Thyroid gland (tissue), 4 donors: Measurements from ENCODE around the gene METTL9. TPM values are rescaled to one million over a fixed set of nuclear protein-coding genes. Genes with fewer than 3 reads are reported as not detected.
"Not testable (repeated sequence)": the region's sequence is repeated elsewhere in the genome, so short reads cannot be mapped to it uniquely, and the experiment has no call there.

ENCODE experiments used
- DNase-seq, 2 donors: peaks; one replicate each; pipeline ENCODE4 v3.0.0-alpha.2; 2019
- H3K27ac ChIP-seq, 3 donors: fragments of 200-600 bp; sonication (generic); 1 replicate in 2 of 3; 2 replicates in 1 of 3; pipeline ENCODE4 v1.5.1; 2016 to 2019; ENCODE audit warnings: mild to moderate bottlenecking in 1 of 3, moderate library complexity in 1 of 3
- H3K27me3 ChIP-seq: fragments of 200-600 bp; sonication (generic); one replicate; pipeline ENCODE4 v1.5.1; 2019
- H3K36me3 ChIP-seq, 2 donors: fragments of 200-600 bp; sonication (generic); one replicate each; pipeline ENCODE4 v1.5.1; 2016 to 2019
- H3K4me1 ChIP-seq, 2 donors: fragments of 200-600 bp; sonication (generic); one replicate each; pipeline ENCODE4 v1.5.1; 2017 to 2019
- H3K4me3 ChIP-seq, 3 donors: fragments of 200-600 bp; sonication (generic); replicated peaks in 1 of 3; 1 replicate in 2 of 3; 2 replicates in 1 of 3; pipeline ENCODE4 v1.5.1; 2016; ENCODE audit warnings: mild to moderate bottlenecking in 1 of 3
- H3K9me3 ChIP-seq: fragments of 200-600 bp; sonication (generic); one replicate; pipeline ENCODE4 v1.5.1; 2017
- POLR2A ChIP-seq, 2 donors: fragments of 450-650 bp; IDR thresholded peaks; one replicate each; pipeline ENCODE4 v1.6.1; 2017; ENCODE audit warnings: antibody characterized with exemption in 2 of 2, mild to moderate bottlenecking in 2 of 2, moderate library complexity in 1 of 2
- WGBS, 2 donors: methylation state at CpG; one replicate each; pipeline ENCODE4 v1.1.5; 2017; 5-methylcytosine and 5-hydroxymethylcytosine counted together
- intact Hi-C: fragments of 100-400 bp; cut with DNase I; formaldehyde crosslinking; loops from one replicate; pipeline ENCODE4 v1.15.1; 2023
- total RNA-seq, 4 donors: library from RNA; depleted of rRNA; stranded (reverse); fragments of >200 nt; gene quantifications; one replicate each; pipeline ENCODE4 v1.2.3, GENCODE V29; 2016
- TF ChIP-seq, protein P1 (sequence below), 6 experiments: fragments of 200-600 bp in 3 of 6; fragments of 450-650 bp in 3 of 6; sonication (generic) in 3 of 6; IDR thresholded peaks; one replicate each; pipeline ENCODE4 v1.5.1; 2016 to 2019; ENCODE audit warnings: antibody characterized with exemption in 6 of 6, mild to moderate bottlenecking in 2 of 6, inconsistent platforms in 1 of 6, moderate library complexity in 1 of 6

The METTL9 gene
- total RNA-seq, 4 donors from 2014 or later = 139 to 196 (median 181) TPM

DNA sequence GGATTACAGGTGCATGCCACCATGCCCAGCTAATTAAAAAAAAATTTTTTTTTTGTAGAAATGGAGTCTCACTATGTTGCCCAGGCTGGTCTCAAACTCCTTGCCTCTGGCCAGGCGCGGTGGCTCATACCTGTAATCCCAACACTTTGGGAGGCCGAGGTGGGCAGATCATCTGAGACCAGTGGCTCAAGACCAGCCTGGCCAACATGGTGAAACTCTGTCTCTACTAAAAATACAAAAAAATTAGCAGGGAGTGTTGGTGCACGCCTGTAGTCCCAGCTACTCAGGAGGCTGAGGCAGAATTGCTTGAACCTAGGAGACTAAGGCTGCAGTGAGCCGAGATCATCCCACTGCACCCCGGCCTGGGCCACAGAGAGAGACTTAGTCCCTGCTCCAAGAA, 19.2 kb upstream of the METTL9 start:
- H3K4me1 ChIP-seq, H3K9me3 ChIP-seq, H3K27ac ChIP-seq, H3K4me3 ChIP-seq, H3K27me3 ChIP-seq, DNase-seq, H3K36me3 ChIP-seq: not testable (repeated sequence)
- WGBS, 2 donors = 91 to 95% methylated on average over 6 of the region's 6 CpGs
- intact Hi-C loops = loop anchor here (5.0 kb wide), 2 partner anchors 62 to 127 kb away; no protein-coding TSS in a partner anchor

DNA sequence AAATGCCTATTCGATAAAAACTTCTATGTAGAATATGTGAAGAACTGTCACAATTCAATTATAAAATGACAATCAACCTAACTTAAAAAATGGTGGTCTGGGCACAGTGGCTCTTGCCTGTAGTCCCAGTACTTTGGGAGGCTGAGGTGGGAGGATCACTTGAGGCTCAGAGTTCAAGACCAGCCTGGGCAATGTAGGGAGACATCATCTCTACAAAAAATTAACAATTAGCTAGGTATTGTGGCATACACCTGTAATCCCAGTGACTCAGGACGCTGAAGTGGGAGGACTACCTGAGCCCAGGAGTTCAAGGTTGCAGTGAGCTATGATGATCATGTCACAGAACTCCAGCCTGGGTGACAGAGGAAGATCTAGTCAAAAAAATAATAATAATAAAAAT, 18.6 kb upstream of the METTL9 start:
- Histone ChIP-seq H3K36me3 (no peaks in the 10 kb centered on the region), H3K4me1 (peaks cover 0 to 4% of the 10 kb centered on the region in 2 donors), H3K4me3 (no peak overlapping the region), H3K27ac (no peak overlapping the region), H3K9me3 (no peaks in the 10 kb centered on the region), H3K27me3 (no peaks in the 10 kb centered on the region)
- WGBS, 2 donors = 87 to 91% methylated on average over 2 of the region's 2 CpGs
- TF ChIP-seq, protein P1, sequence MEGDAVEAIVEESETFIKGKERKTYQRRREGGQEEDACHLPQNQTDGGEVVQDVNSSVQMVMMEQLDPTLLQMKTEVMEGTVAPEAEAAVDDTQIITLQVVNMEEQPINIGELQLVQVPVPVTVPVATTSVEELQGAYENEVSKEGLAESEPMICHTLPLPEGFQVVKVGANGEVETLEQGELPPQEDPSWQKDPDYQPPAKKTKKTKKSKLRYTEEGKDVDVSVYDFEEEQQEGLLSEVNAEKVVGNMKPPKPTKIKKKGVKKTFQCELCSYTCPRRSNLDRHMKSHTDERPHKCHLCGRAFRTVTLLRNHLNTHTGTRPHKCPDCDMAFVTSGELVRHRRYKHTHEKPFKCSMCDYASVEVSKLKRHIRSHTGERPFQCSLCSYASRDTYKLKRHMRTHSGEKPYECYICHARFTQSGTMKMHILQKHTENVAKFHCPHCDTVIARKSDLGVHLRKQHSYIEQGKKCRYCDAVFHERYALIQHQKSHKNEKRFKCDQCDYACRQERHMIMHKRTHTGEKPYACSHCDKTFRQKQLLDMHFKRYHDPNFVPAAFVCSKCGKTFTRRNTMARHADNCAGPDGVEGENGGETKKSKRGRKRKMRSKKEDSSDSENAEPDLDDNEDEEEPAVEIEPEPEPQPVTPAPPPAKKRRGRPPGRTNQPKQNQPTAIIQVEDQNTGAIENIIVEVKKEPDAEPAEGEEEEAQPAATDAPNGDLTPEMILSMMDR (IDR thresholded peaks at IDR 0.05) = no peak
- TF ChIP-seq POLR2A (IDR thresholded peaks at IDR 0.05) = no peak
- no peak for DNase-seq
- intact Hi-C loops = loop anchor here (5.0 kb wide), 2 partner anchors 61 to 126 kb away; no protein-coding TSS in a partner anchor

DNA sequence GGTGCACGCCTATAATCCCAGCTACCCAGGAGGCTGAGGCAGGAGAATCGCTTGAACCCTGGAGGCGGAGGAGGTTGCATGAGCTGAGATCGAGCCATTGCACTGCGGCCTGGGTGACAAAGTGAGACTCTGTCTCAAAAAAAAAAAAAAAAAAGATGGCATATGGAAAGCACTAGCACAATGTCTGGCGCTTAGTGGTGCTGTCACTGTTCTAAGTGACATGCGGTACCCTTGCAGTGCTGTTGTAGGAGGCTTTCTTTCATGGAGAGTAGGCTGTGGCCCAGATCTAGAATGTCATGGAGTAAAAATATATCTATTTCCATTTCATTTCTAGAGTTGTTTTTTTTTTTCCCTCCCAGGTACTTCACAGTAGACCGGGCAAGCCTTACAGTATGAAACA, 14.6 kb upstream of the METTL9 start:
- no peaks in the 10 kb centered on the region for H3K36me3 ChIP-seq
- TF ChIP-seq POLR2A (IDR thresholded peaks at IDR 0.05) = no peak
- TF ChIP-seq, protein P1 (IDR thresholded peaks at IDR 0.05) = no peak
- DNase-seq = no peak
- WGBS, 2 donors = 88 to 90% methylated on average over 8 of the region's 8 CpGs
- H3K9me3 ChIP-seq = no peaks in the 10 kb centered on the region
- H3K27ac ChIP-seq = peak overlapping the region in 1 of 3 donors; percentile 46
- no peak overlapping the region for H3K4me3 ChIP-seq
- peaks cover 4 to 7% of the 10 kb centered on the region in 2 donors for H3K4me1 ChIP-seq
- intact Hi-C loops = loop anchor here (5.0 kb wide), 2 partner anchors 57 to 122 kb away; no protein-coding TSS in a partner anchor
- H3K27me3 ChIP-seq = no peaks in the 10 kb centered on the region

DNA sequence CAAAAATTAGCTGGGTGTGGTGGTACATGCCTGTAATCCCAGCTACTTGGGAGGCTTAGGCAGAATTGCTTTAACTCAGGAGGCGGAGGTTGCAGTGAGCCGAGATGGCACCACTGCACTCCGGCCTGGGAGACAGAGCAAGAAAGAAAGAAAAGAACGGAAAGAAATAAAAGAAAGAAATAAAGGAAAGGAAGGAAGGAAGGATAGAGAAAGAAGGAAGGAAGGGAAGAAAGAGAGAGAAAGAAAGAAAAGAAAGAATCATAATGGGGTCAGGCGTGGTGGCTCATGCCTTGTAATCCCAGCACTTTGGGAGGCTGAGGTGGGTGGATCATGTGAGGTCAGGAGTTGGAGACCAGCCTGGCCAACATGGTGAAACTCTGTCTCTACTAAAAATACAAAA, 10.8 kb upstream of the METTL9 start:
- H3K36me3 ChIP-seq, intact Hi-C loops, H3K27me3 ChIP-seq, H3K4me3 ChIP-seq, DNase-seq, H3K9me3 ChIP-seq: not testable (repeated sequence)
- WGBS, 2 donors = 93 to 96% methylated on average over 5 of the region's 5 CpGs
- Histone ChIP-seq H3K27ac (peak overlapping the region in 1 of 3 donors; percentile 48), H3K4me1 (peaks cover 16 to 25% of the 10 kb centered on the region in 2 donors)

DNA sequence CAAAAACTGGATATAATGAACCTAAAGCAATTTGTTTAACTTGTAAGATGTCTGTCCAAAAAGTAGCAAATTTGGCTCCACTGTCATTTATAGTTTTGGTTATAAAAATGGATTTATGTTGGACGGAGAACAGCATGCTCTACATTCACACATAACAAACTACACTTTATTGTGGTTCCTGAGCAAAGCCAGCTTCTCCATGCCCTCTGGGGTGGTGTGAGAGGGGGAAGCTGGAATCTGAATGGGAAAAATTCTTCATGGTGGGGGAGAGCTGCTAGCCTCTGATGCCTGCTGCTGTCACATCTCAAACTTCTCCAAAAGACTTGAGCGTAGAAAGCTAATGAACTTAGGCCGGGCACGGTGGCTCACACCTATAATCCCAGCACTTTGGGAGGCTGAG, 9.8 kb upstream of the METTL9 start:
- Histone ChIP-seq H3K36me3 (no peaks in the 10 kb centered on the region), H3K27ac (peak overlapping the region in 2 of 3 donors; percentile 48 to 60), H3K4me3 (no peak overlapping the region), H3K4me1 (peaks cover 24% of the 10 kb centered on the region in 2 donors), H3K9me3 (no peaks in the 10 kb centered on the region), H3K27me3 (no peaks in the 10 kb centered on the region)
- 90 to 94% methylated on average over 4 of the region's 4 CpGs for WGBS, 2 donors
- intact Hi-C loops = no loop called here
- TF ChIP-seq, protein P1 (IDR thresholded peaks at IDR 0.05) = no peak
- TF ChIP-seq POLR2A (IDR thresholded peaks at IDR 0.05) = no peak
- no peak for DNase-seq

DNA sequence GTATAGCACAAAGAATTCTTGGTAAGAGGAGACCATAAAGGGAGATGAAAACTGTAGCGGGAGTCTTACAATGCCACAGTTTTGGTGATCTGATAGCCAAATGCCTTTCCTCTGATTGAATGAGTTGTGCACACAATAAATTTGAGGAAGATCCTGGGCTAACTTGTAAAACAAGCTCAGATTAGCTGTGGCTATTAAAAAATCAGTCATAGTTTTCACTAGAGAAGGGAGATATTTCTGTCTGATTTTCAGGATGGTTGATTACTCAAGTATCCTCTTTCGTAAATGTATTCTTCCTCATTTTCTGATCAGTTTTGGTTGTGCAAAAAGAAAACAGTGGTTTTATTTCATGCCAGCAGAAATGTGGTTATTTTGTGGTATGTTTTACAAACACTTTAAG, 9.1 kb upstream of the METTL9 start:
- Histone ChIP-seq H3K36me3 (no peaks in the 10 kb centered on the region), H3K27me3 (no peaks in the 10 kb centered on the region), H3K27ac (peak overlapping the region; percentile 3 to 60 (median 48)), H3K4me1 (peaks cover 24% of the 10 kb centered on the region in 2 donors), H3K9me3 (no peaks in the 10 kb centered on the region), H3K4me3 (no peak overlapping the region)
- 53 to 60% methylated on average over 2 of the region's 2 CpGs for WGBS, 2 donors
- TF ChIP-seq, protein P1 (IDR thresholded peaks at IDR 0.05) = no peak
- no peak for TF ChIP-seq POLR2A (IDR thresholded peaks at IDR 0.05)
- DNase-seq = no peak
- intact Hi-C loops = no loop called here
